Measurements from ENCODE around the gene PRDM12.

Gene PRDM12

DNA sequence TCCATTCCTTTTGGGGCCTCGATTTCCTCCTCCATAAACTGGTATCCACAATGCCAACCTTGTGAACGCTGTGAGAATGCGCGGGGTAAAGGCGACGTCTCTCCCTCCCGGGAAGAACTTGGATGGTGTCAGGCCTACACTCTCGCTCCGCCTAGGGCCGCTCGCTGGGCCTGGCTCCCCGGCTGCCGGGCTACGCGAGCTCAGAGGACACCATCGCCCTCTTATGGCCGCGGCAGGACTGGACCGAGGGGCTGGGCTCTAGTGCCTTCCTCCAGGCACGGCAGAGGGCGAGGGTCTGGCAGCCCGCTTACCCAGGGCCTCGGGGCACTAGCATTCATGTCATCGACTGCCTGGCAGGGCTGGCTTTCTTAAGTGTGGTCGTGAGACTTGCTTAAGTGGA lies 27.9 kb downstream of the PRDM12 start:
- Histone ChIP-seq H3K36me3 (ENCODE audit: control insufficient read depth in 2 of 2, insufficient read depth in 2 of 2, low read length in 2 of 2) (peaks cover 9 to 13% of the 10 kb centered on the region in 2 donors), H3K27me3 (ENCODE audit: control insufficient read depth in 1 of 2, insufficient read depth in 2 of 2, low read length in 2 of 2) (no peaks in the 10 kb centered on the region), H3K9ac (ENCODE audit: low read length in 2 of 2) (no peak overlapping the region), H3K27ac (ENCODE audit: low read length) (no peak overlapping the region), H3K4me1 (ENCODE audit: control insufficient read depth, insufficient read depth, low read length) (peaks cover 28% of the 10 kb centered on the region), H3K9me3 (ENCODE audit: control insufficient read depth in 2 of 2, low read length in 2 of 2) (no peaks in the 10 kb centered on the region), H3K4me3 (ENCODE audit: low read length in 2 of 2) (no peak overlapping the region)

GRCh38 chr9:130693101-130693425 lies 28.7 kb downstream of the PRDM12 start:
- H3K9me3 ChIP-seq (ENCODE audit: control insufficient read depth in 2 of 2, low read length in 2 of 2) = no peaks in the 10 kb centered on the region
- peak overlapping the region; percentile 55 to 60 for H3K9ac ChIP-seq (ENCODE audit: low read length in 2 of 2)
- H3K36me3 ChIP-seq (ENCODE audit: control insufficient read depth in 2 of 2, insufficient read depth in 2 of 2, low read length in 2 of 2) = peaks cover 9 to 17% of the 10 kb centered on the region in 2 donors
- peak overlapping the region; percentile 13 for H3K27ac ChIP-seq (ENCODE audit: low read length)
- peak overlapping the region; percentile 77 to 99 for H3K4me3 ChIP-seq (ENCODE audit: low read length in 2 of 2)
- peaks cover 28% of the 10 kb centered on the region for H3K4me1 ChIP-seq (ENCODE audit: control insufficient read depth, insufficient read depth, low read length)
- H3K27me3 ChIP-seq (ENCODE audit: control insufficient read depth in 1 of 2, insufficient read depth in 2 of 2, low read length in 2 of 2) = no peaks in the 10 kb centered on the region

DNA sequence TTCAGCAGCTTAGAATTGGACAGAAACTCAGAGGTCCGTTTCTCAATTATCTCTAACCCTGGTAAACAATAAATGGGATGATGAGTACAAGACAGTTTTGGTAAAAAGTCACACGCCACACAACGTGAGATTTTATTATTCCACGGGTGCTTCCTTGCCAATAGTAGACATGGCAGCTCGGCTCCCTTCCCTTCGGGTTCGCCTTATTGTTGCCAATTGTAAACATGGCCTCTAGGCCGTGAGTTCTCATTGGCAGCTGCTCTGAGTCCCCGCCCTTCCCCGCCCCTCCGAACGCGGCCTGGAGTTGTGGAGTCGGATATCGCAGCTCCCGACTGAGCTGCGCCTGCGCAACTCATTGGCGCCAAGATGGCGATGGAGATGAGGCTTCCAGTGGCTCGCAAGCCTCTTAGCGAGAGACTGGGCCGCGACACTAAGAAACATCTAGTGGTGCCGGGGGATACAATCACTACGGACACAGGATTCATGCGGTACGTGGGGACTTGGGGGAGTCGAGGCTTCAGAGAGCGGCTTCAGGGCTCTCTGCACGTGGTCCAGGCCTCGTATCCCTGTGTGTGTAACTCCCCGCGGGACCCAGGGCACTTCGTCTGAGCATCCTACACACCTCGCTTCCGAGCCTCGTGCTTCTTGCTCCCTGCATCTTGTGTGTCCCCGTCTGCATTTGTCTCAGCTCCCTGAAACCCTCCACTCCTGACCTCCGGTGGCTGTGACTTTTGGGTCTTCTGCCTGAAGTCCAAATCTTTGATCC lies 29.2 kb downstream of the PRDM12 start, which contains the start of gene EXOSC2:
Gene EXOSC2, plus strand, starts transcription at position 355 of the 766 bp plus-strand sequence. Its CDS starts 12 bp downstream, at position 367.
- H3K9ac ChIP-seq (ENCODE audit: low read length in 2 of 2) = peak within 1 kb of the TSS; percentile 84 to 91
- H3K4me3 ChIP-seq (ENCODE audit: low read length in 2 of 2) = peak within 1 kb of the TSS; percentile 86 to 99
- peaks cover 28% of the 10 kb centered on the region for H3K4me1 ChIP-seq (ENCODE audit: control insufficient read depth, insufficient read depth, low read length)
- H3K27ac ChIP-seq (ENCODE audit: low read length) = peak within 1 kb of the TSS; percentile 41
- no peaks in the 10 kb centered on the region for H3K27me3 ChIP-seq (ENCODE audit: control insufficient read depth in 1 of 2, insufficient read depth in 2 of 2, low read length in 2 of 2)
- H3K36me3 ChIP-seq (ENCODE audit: control insufficient read depth in 2 of 2, insufficient read depth in 2 of 2, low read length in 2 of 2) = peaks cover 14 to 23% of the 10 kb centered on the region in 2 donors
- no peaks in the 10 kb centered on the region for H3K9me3 ChIP-seq (ENCODE audit: control insufficient read depth in 2 of 2, low read length in 2 of 2)

GRCh38 chr9:130694205-130694604 lies 29.8 kb downstream of the PRDM12 start:
- peaks cover 28% of the 10 kb centered on the region for H3K4me1 ChIP-seq (ENCODE audit: control insufficient read depth, insufficient read depth, low read length)
- peak overlapping the region; percentile 41 for H3K27ac ChIP-seq (ENCODE audit: low read length)
- no peaks in the 10 kb centered on the region for H3K27me3 ChIP-seq (ENCODE audit: control insufficient read depth in 1 of 2, insufficient read depth in 2 of 2, low read length in 2 of 2)
- H3K36me3 ChIP-seq (ENCODE audit: control insufficient read depth in 2 of 2, insufficient read depth in 2 of 2, low read length in 2 of 2) = peaks cover 16 to 29% of the 10 kb centered on the region in 2 donors
- no peaks in the 10 kb centered on the region for H3K9me3 ChIP-seq (ENCODE audit: control insufficient read depth in 2 of 2, low read length in 2 of 2)
- peak overlapping the region; percentile 84 to 91 for H3K9ac ChIP-seq (ENCODE audit: low read length in 2 of 2)
- H3K4me3 ChIP-seq (ENCODE audit: low read length in 2 of 2) = peak overlapping the region; percentile 86 to 99

DNA sequence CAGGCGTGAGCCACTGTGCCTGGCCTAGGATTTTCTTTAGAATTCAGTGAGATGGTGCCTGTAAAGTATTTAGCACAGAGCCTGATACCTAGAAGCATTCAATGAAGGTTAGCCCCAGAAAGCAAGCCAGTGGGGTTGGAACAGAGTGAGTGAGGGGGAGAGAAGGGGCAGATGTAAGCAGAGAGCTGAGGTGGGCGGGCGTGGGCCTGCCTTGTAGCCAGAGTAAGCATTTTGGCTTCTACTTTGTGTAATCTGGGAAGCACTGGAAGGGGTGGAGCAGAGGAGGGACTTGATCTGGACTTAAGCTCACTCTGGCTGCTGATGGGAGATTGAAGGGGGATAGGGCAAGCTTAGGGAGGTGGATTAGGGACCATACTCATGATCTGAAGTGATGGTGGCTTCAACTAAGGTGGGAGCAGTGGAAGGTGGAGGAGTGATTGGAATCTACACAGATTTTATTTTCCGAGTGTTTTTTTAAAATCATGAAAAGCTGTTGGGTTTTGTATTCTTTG lies 31.8 kb downstream of the PRDM12 start:
- H3K27me3 ChIP-seq (ENCODE audit: control insufficient read depth in 1 of 2, insufficient read depth in 2 of 2, low read length in 2 of 2) = no peaks in the 10 kb centered on the region
- no peak overlapping the region for H3K4me3 ChIP-seq (ENCODE audit: low read length in 2 of 2)
- H3K36me3 ChIP-seq (ENCODE audit: control insufficient read depth in 2 of 2, insufficient read depth in 2 of 2, low read length in 2 of 2) = peaks cover 22 to 39% of the 10 kb centered on the region in 2 donors
- no peak overlapping the region for H3K27ac ChIP-seq (ENCODE audit: low read length)
- H3K4me1 ChIP-seq (ENCODE audit: control insufficient read depth, insufficient read depth, low read length) = peaks cover 28% of the 10 kb centered on the region
- no peaks in the 10 kb centered on the region for H3K9me3 ChIP-seq (ENCODE audit: control insufficient read depth in 2 of 2, low read length in 2 of 2)
- no peak overlapping the region for H3K9ac ChIP-seq (ENCODE audit: low read length in 2 of 2)

DNA sequence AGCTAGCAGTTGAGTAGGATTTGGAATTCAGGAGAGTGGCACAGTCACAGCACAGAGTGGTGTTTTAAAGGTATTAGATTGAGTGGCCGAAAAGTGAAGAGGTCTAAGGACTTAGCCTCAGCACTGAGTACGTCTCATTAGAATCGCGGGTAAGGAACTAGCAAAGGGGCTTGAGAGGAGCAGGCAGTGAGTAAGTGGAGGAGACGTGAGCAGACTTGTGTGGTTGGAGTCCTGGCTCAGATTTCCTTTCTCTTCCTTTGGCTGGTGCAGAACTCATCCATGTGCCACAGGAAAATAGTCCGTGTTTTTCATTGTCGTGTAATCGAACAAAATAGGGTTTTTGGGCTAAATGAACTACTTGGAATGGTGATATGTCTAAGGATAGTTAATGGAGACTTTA lies 32.6 kb downstream of the PRDM12 start:
- no peak overlapping the region for H3K4me3 ChIP-seq (ENCODE audit: low read length in 2 of 2)
- H3K4me1 ChIP-seq (ENCODE audit: control insufficient read depth, insufficient read depth, low read length) = peaks cover 33% of the 10 kb centered on the region
- H3K9me3 ChIP-seq (ENCODE audit: control insufficient read depth in 2 of 2, low read length in 2 of 2) = no peaks in the 10 kb centered on the region
- H3K27ac ChIP-seq (ENCODE audit: low read length) = no peak overlapping the region
- peaks cover 29 to 43% of the 10 kb centered on the region in 2 donors for H3K36me3 ChIP-seq (ENCODE audit: control insufficient read depth in 2 of 2, insufficient read depth in 2 of 2, low read length in 2 of 2)
- H3K9ac ChIP-seq (ENCODE audit: low read length in 2 of 2) = no peak overlapping the region
- H3K27me3 ChIP-seq (ENCODE audit: control insufficient read depth in 1 of 2, insufficient read depth in 2 of 2, low read length in 2 of 2) = no peaks in the 10 kb centered on the region

DNA sequence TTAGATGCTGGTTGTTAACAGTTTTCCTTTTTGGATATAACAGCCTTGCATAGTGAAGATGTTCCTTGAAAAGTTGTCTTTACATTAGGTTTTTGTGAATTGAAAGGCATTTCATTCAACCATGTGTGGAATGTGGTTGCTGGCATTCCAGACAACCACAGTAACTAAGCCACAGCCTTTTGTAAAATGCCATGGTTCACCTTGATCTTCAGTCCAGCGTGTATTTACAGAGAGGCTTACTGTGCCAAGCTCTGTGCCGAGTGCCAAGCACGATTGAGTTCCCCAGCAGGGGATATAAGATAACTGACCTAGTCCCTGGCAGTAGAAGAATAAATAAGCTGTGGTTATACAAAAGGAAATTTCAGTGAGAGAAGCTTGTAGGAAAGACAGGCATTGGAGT lies 34.1 kb downstream of the PRDM12 start:
- no peak overlapping the region for H3K4me3 ChIP-seq (ENCODE audit: low read length in 2 of 2)
- no peaks in the 10 kb centered on the region for H3K27me3 ChIP-seq (ENCODE audit: control insufficient read depth in 1 of 2, insufficient read depth in 2 of 2, low read length in 2 of 2)
- H3K9ac ChIP-seq (ENCODE audit: low read length in 2 of 2) = no peak overlapping the region
- H3K4me1 ChIP-seq (ENCODE audit: control insufficient read depth, insufficient read depth, low read length) = peaks cover 29% of the 10 kb centered on the region
- H3K27ac ChIP-seq (ENCODE audit: low read length) = no peak overlapping the region
- peaks cover 42 to 50% of the 10 kb centered on the region in 2 donors for H3K36me3 ChIP-seq (ENCODE audit: control insufficient read depth in 2 of 2, insufficient read depth in 2 of 2, low read length in 2 of 2)
- no peaks in the 10 kb centered on the region for H3K9me3 ChIP-seq (ENCODE audit: control insufficient read depth in 2 of 2, low read length in 2 of 2)

DNA sequence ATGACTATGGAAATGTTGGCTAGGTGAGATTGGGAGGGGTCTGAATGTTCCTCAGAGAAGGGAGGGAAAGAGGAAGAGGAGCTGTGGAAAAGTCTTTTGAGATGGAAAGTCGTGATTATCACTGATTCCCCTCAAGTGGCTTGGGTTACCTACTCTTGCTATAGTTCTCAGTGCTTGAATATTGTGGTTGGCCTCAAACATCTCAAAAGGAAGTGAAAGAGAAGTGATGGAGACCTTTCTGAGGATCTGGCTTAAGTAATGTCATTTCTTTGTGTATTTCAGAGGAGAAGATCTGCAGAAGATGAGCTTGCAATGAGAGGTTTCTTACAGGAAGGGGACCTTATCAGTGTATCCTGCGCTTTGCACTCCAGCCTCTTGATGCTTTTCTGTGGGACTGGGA lies 34.7 kb downstream of the PRDM12 start:
- Histone ChIP-seq H3K36me3 (ENCODE audit: control insufficient read depth in 2 of 2, insufficient read depth in 2 of 2, low read length in 2 of 2) (peaks cover 47 to 56% of the 10 kb centered on the region in 2 donors), H3K9ac (ENCODE audit: low read length in 2 of 2) (no peak overlapping the region), H3K27ac (ENCODE audit: low read length) (no peak overlapping the region), H3K9me3 (ENCODE audit: control insufficient read depth in 2 of 2, low read length in 2 of 2) (no peaks in the 10 kb centered on the region), H3K4me1 (ENCODE audit: control insufficient read depth, insufficient read depth, low read length) (peaks cover 26% of the 10 kb centered on the region), H3K4me3 (ENCODE audit: low read length in 2 of 2) (no peak overlapping the region), H3K27me3 (ENCODE audit: control insufficient read depth in 1 of 2, insufficient read depth in 2 of 2, low read length in 2 of 2) (no peaks in the 10 kb centered on the region)

GRCh38 chr9:130701059-130702022 lies 36.9 kb downstream of the PRDM12 start:
- Histone ChIP-seq H3K9ac (ENCODE audit: low read length in 2 of 2) (no peak overlapping the region), H3K27me3 (ENCODE audit: control insufficient read depth in 1 of 2, insufficient read depth in 2 of 2, low read length in 2 of 2) (no peaks in the 10 kb centered on the region), H3K9me3 (ENCODE audit: control insufficient read depth in 2 of 2, low read length in 2 of 2) (no peaks in the 10 kb centered on the region), H3K36me3 (ENCODE audit: control insufficient read depth in 2 of 2, insufficient read depth in 2 of 2, low read length in 2 of 2) (peaks cover 48 to 54% of the 10 kb centered on the region in 2 donors), H3K4me1 (ENCODE audit: control insufficient read depth, insufficient read depth, low read length) (peaks cover 11% of the 10 kb centered on the region), H3K27ac (ENCODE audit: low read length) (no peak overlapping the region), H3K4me3 (ENCODE audit: low read length in 2 of 2) (no peak overlapping the region)

DNA sequence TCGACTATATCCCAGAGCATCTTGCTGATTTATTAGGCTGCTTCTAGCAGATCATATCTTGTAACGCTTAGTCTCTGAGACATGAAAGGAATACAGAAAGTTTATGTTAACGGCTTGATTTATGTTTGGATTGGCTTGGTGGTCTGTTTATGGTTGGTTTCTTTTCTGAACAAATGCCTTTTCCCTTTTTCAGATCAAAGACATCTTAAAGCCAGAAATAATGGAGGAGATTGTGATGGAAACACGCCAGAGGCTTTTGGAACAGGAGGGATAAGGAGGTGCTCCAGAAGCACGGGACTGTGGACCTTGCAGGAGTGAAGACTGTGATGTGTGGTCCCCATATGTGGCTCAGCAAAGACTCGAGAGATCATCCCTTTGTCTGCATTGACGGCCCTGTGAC lies 39.1 kb downstream of the PRDM12 start:
- no peak overlapping the region for H3K27ac ChIP-seq (ENCODE audit: low read length)
- H3K9ac ChIP-seq (ENCODE audit: low read length in 2 of 2) = no peak overlapping the region
- H3K36me3 ChIP-seq (ENCODE audit: control insufficient read depth in 2 of 2, insufficient read depth in 2 of 2, low read length in 2 of 2) = peaks cover 37 to 39% of the 10 kb centered on the region in 2 donors
- H3K4me1 ChIP-seq (ENCODE audit: control insufficient read depth, insufficient read depth, low read length) = peaks cover 10% of the 10 kb centered on the region
- no peak overlapping the region for H3K4me3 ChIP-seq (ENCODE audit: low read length in 2 of 2)
- H3K9me3 ChIP-seq (ENCODE audit: control insufficient read depth in 2 of 2, low read length in 2 of 2) = no peaks in the 10 kb centered on the region
- no peaks in the 10 kb centered on the region for H3K27me3 ChIP-seq (ENCODE audit: control insufficient read depth in 1 of 2, insufficient read depth in 2 of 2, low read length in 2 of 2)

Data from stomach smooth muscle (tissue), 2 donors.